D721Med (cell line): ENCODE results near the gene NCAM2.
A peak's percentile ranks its signal among the peaks of the same experiment; 100 is the strongest.

ENCODE experiments used
- DNase-seq: peaks from one replicate; pipeline ENCODE4 v3.0.0; 2011; ENCODE audit warnings: low spot score; ENCODE audit not compliant: insufficient read length
- FAIRE-seq: peaks from 2 replicates; lab custom pipeline; 2011; peaks lifted over from hg19 to GRCh38; lab: Jason Lieb, UNC
- TF ChIP-seq, protein P1 (sequence below): IDR thresholded peaks from 2 replicates; pipeline ENCODE4 v1.5.1; 2012; ENCODE audit warnings: mild to moderate bottlenecking, control low read depth; ENCODE audit not compliant: insufficient read depth; ENCODE audit errors: missing control alignments

NCAM2 gene

DNA sequence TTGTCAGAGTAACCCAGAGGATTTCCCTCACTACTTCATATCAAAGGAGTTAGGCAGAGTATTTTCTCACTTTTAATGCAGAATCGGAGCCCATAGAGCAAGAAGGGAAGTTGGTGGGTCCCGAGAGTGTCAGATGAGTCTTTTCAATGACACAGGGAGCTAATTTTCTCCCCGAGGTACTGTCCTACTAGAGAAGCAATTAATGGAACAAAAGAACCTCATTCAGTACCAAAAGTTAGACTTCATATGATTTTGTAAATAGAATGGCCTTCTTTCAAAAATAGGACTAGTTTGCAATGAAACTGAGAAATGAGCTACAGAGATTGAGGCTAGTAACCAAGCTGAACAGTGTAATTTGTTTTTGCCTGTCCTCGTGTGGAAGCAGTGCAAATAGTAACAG lies 3.9 kb downstream of the NCAM2 start:
- DNase-seq (no peak), FAIRE-seq (no peak)
- TF ChIP-seq, protein P1, sequence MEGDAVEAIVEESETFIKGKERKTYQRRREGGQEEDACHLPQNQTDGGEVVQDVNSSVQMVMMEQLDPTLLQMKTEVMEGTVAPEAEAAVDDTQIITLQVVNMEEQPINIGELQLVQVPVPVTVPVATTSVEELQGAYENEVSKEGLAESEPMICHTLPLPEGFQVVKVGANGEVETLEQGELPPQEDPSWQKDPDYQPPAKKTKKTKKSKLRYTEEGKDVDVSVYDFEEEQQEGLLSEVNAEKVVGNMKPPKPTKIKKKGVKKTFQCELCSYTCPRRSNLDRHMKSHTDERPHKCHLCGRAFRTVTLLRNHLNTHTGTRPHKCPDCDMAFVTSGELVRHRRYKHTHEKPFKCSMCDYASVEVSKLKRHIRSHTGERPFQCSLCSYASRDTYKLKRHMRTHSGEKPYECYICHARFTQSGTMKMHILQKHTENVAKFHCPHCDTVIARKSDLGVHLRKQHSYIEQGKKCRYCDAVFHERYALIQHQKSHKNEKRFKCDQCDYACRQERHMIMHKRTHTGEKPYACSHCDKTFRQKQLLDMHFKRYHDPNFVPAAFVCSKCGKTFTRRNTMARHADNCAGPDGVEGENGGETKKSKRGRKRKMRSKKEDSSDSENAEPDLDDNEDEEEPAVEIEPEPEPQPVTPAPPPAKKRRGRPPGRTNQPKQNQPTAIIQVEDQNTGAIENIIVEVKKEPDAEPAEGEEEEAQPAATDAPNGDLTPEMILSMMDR: no peak

DNA sequence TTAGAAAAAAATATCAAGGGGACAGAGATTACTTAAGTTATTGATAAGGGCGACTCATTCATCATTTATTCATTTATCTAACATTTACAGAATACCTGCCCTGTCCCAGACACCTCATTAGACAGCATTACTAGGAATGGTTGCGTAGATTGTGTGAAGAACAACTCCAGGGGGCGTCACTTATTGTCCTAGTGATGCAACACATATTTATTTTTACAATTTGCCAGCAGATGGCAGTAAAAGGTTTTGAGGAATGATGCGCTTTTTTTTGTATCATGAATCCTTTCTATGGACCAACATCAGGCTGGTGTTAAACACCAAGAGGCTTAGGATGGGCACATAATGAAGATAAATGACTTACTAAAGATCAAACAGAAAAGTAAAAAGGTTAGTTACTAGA lies 5.5 kb downstream of the NCAM2 start:
- DNase-seq: no peak
- peak; percentile 71 for FAIRE-seq
- TF ChIP-seq, protein P1: peak; percentile 58

DNA sequence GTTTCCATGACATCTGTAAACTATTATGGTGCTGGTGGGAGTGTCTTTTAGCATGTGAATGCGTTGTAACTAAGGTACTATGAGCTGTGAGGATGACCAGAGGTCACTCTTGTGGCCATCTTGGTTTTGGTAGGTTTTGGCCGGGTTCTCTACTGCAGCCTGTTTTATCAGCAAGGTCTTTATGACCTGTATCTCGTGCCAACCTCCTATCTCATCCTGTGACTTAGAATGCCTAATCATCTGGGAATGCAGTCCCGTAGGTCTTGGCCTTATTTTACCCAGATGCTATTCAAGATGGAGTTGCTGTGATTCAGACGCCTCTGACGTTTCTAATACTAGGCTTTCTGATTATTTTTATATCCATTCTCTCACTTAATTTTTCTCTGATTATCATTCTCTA lies 9.4 kb downstream of the NCAM2 start:
- FAIRE-seq (no peak), DNase-seq (no peak)
- TF ChIP-seq, protein P1: no peak

DNA sequence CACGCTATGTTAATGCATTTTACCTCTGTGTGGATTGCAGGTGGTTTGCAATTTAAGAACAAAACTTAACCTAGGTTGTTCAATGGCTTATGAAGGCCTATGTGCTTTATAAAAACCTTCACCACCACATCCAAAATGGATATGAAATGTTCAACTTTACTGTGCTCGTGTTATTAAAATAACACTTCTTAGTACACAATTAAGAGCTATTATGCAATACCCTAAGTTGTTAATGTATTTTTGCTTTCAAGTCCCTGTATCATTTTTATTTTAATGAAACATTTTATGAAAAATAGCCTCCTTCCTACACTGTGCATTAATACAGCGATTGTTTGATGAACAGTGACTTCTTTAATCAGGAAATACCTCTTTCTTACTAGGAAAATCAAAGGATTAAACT lies 12.0 kb downstream of the NCAM2 start:
- no peak for DNase-seq
- no peak for FAIRE-seq
- TF ChIP-seq, protein P1: no peak

DNA sequence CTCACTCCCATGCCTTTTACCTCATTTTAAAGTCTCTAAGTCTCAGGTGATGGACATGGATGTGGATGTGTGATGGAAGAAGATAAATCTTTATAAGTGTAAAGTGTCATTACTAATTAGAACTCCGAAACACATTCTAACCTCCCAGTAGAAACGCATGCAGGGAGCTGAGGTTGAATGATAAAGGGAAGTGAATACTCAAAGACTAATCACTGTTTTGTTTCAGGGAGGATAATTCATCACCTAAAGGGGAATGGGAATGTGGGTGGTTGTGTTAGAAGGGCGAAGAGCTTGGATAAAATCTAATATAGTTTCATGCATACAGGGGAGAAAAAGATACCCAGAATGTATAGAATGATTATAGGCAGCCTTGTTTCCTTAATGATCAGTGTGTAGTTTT lies 12.5 kb downstream of the NCAM2 start:
- FAIRE-seq (no peak), DNase-seq (no peak)
- TF ChIP-seq, protein P1: no peak

DNA sequence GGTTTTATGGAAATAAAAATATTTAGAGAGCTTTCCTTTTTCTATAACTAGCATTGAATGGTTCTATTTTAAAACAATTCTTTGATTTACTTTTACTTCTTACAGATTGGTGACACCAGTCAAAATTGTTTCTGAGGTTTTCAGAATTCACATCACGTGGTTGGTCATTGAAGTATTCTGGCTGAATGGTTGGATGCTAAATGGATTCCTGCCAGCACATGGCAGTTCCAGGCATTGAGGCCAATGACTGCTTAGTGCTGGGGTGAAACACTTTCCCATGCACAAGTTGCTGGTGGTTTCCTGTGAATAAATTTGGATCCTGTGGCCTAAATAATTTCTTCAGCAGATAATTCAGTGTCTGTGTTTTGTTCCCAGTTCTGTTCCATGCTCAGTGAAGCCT lies 20.6 kb downstream of the NCAM2 start:
- TF ChIP-seq, protein P1: no peak
- DNase-seq: no peak
- FAIRE-seq: no peak

DNA sequence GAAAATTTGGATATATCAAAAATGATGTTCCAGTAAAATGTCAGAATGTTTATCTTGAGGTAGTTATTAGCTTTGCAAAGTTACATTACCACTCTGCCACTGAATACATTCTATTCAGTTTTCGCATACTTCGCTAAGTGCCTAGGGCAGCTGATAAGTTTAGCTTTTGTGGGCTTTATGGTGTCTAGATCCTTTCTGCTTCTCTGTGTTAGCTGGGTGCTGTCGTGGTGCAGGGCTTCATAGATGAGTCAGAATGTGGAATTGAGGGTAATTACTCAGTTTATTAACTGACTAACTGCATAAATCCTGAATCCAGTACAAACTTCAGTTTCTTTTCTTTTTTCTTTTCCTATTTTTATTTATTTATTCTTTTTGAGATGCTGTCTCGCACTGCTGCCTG lies 21.5 kb downstream of the NCAM2 start:
- TF ChIP-seq, protein P1: no peak
- no peak for FAIRE-seq
- DNase-seq: no peak
